Trophoblast cell (in vitro differentiated cells and primary cell): ENCODE results near the gene SNPH.

Experiments used
- DNase-seq, 2 donors: peaks; one replicate each; pipeline ENCODE4 v3.0.0-alpha.2; 2016
- H2AFZ ChIP-seq: 2 replicates; pipeline ENCODE4 v1.6.1; 2013; ENCODE audit warnings: low read length, moderate library complexity, mild to moderate bottlenecking; ENCODE audit not compliant: insufficient read depth, poor library complexity
- H2AK5ac ChIP-seq: 2 replicates; pipeline ENCODE4 v1.6.1; 2013; ENCODE audit warnings: mild to moderate bottlenecking, low read length
- H2BK120ac ChIP-seq: 2 replicates; pipeline ENCODE4 v1.6.1; 2013; ENCODE audit warnings: low read length, mild to moderate bottlenecking, moderate library complexity; ENCODE audit not compliant: insufficient read depth, poor library complexity
- H2BK12ac ChIP-seq: 2 replicates; pipeline ENCODE4 v1.6.1; 2013; ENCODE audit warnings: mild to moderate bottlenecking, low read length, moderate library complexity
- H2BK5ac ChIP-seq: 2 replicates; pipeline ENCODE4 v1.6.1; 2013; ENCODE audit warnings: low read length, low read depth, moderate library complexity, mild to moderate bottlenecking; ENCODE audit not compliant: poor library complexity
- H3K14ac ChIP-seq: 2 replicates; pipeline ENCODE4 v1.6.1; 2013; ENCODE audit warnings: mild to moderate bottlenecking, low read length
- H3K18ac ChIP-seq: 2 replicates; pipeline ENCODE4 v1.6.1; 2013; ENCODE audit warnings: mild to moderate bottlenecking, low read length
- H3K23ac ChIP-seq: 2 replicates; pipeline ENCODE4 v1.6.1; 2013; ENCODE audit warnings: low read length
- H3K27ac ChIP-seq: 2 replicates; pipeline ENCODE4 v1.5.1; 2013; ENCODE audit warnings: low read depth, mild to moderate bottlenecking, inconsistent platforms, low read length, moderate library complexity
- H3K27me3 ChIP-seq: 2 replicates; pipeline ENCODE4 v1.6.1; 2013; ENCODE audit warnings: inconsistent platforms, mild to moderate bottlenecking, low read length, moderate library complexity; ENCODE audit not compliant: insufficient read depth
- H3K36me3 ChIP-seq, 2 experiments: 1 replicate in 1 of 2; 2 replicates in 1 of 2; pipeline ENCODE4 v1.6.1; 2013; ENCODE audit warnings: low read length in 2 of 2, mild to moderate bottlenecking in 2 of 2, moderate library complexity in 1 of 2; ENCODE audit not compliant: insufficient read depth in 2 of 2, control insufficient read depth in 1 of 2
- H3K4ac ChIP-seq: 2 replicates; pipeline ENCODE4 v1.6.1; 2013; ENCODE audit warnings: low read depth, mild to moderate bottlenecking, low read length, moderate library complexity
- H3K4me1 ChIP-seq, 2 experiments: 1 replicate in 1 of 2; 2 replicates in 1 of 2; pipeline ENCODE4 v1.6.1; 2013; ENCODE audit warnings: low read length in 2 of 2, mild to moderate bottlenecking in 2 of 2, moderate library complexity in 1 of 2; ENCODE audit not compliant: insufficient read depth in 2 of 2, control insufficient read depth in 1 of 2
- H3K4me2 ChIP-seq: 2 replicates; pipeline ENCODE4 v1.6.1; 2013; ENCODE audit warnings: inconsistent platforms, mild to moderate bottlenecking, low read length, moderate library complexity
- H3K4me3 ChIP-seq: 2 replicates; pipeline ENCODE4 v1.5.1; 2013; ENCODE audit warnings: mild to moderate bottlenecking, low read depth, low read length, inconsistent platforms
- H3K79me1 ChIP-seq: one replicate; pipeline ENCODE4 v1.6.1; 2013; ENCODE audit warnings: low read length
- H3K79me2 ChIP-seq: 2 replicates; pipeline ENCODE4 v1.6.1; 2013; ENCODE audit warnings: low read length, mild to moderate bottlenecking; ENCODE audit not compliant: control insufficient read depth, insufficient read depth, poor library complexity
- H3K9ac ChIP-seq: 2 replicates; pipeline ENCODE4 v1.6.1; 2013; ENCODE audit warnings: mild to moderate bottlenecking, low read length
- H3K9me3 ChIP-seq: 2 replicates; pipeline ENCODE4 v1.6.1; 2013; ENCODE audit warnings: low read depth, mild to moderate bottlenecking, control low read depth, inconsistent platforms, low read length; ENCODE audit not compliant: insufficient read depth
- H4K12ac ChIP-seq: 2 replicates; pipeline ENCODE4 v1.6.1; 2013; ENCODE audit warnings: low read depth, mild to moderate bottlenecking, low read length, moderate library complexity
- H4K8ac ChIP-seq: 2 replicates; pipeline ENCODE4 v1.6.1; 2013; ENCODE audit warnings: low read depth, mild to moderate bottlenecking, low read length, moderate library complexity
- H4K91ac ChIP-seq: one replicate; pipeline ENCODE4 v1.6.1; 2013; ENCODE audit warnings: low read depth, mild to moderate bottlenecking, low read length, moderate library complexity
- WGBS: extraction: QIAGEN DNeasy Blood & Tissue Kit; methylation state at CpG from one replicate; pipeline ENCODE4 v1.1.7; 2013; ENCODE audit warnings: missing lambda C conversion rate; ENCODE audit not compliant: insufficient read length, insufficient coverage; ENCODE audit errors: extremely low coverage; 5-methylcytosine and 5-hydroxymethylcytosine counted together

Gene SNPH

DNA sequence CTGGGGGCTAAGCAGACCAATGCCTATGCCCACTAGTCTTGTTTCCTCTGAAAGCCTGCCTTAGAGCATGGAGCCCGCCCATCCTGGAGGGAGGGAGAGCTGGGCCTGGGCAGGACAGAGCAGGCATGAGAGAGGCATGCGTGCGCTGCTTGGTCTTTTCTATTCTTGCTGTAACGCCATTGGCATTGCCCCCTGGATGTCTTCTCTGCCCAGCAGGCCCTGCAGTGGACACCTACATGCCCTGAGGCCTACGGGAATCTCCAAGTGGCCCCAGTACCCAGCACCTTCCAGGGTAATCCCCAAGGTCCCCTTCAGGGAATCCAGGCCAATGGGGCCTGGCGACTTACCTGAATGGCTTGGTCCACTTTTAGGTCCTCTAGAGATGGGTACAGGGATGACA, 53.9 kb downstream of the SNPH start:
- Histone ChIP-seq H4K12ac (no peak overlapping the region), H3K4me1 (no peaks in the 10 kb centered on the region), H3K4ac (no peak overlapping the region), H3K18ac (no peak overlapping the region), H3K14ac (no peak overlapping the region), H3K9ac (no peak overlapping the region), H3K79me1 (peaks cover 1% of the 10 kb centered on the region), H3K27ac (no peak overlapping the region), H2BK120ac (no peak overlapping the region), H3K79me2 (no peaks in the 10 kb centered on the region), H2BK12ac (no peak overlapping the region), H2AFZ (no peak overlapping the region), H3K4me3 (no peak overlapping the region), H4K91ac (no peak overlapping the region), H3K27me3 (no peaks in the 10 kb centered on the region), H3K9me3 (no peaks in the 10 kb centered on the region), H4K8ac (no peak overlapping the region), H3K36me3 (no peaks in the 10 kb centered on the region), H2BK5ac (no peak overlapping the region), H3K23ac (no peak overlapping the region), H3K4me2 (no peak overlapping the region), H2AK5ac (no peak overlapping the region)
- no peak for DNase-seq
- WGBS: no CpG with 5 or more reads among the region's 6 CpGs

DNA sequence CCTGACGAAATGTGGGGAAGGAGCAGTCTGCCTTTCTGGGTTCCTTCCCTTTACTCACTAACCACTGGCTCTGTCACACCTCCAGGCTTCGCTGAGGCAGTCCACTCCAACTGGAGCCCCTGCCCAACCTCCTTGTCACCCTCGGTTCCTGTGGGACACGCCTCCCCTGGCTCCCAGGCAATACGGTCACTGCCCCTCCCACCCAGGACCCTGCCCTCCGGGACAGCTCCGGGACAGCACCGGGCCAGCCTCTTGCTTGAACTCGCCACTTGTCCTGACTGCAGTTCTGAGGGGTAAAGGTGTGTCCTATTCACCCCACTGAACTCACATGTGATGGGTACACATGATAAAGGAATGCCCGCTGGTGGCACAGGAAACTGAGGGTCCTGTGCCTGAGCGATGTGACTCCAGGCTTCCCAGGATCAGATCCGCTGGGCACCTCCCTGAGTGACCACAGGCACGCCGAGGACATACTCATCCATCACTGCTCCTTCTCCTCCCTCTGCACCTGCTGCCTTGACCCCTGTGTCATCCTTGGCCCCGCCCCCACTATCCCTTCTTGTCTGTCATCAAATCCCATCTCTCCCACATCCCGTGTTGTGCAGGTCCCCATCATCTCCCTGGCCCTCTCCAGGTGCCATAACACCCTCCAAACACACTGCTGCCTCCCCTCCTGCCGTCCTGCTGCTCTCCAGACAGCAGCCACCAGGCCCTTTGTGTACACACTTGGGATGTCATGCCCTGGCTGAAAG, 55.0 kb downstream of the SNPH start:
- H4K12ac ChIP-seq: no peak overlapping the region
- H3K4me2 ChIP-seq: no peak overlapping the region
- no peaks in the 10 kb centered on the region for H3K9me3 ChIP-seq
- no peak overlapping the region for H2BK12ac ChIP-seq
- H3K79me1 ChIP-seq: peaks cover 10% of the 10 kb centered on the region
- H4K91ac ChIP-seq: no peak overlapping the region
- H2AFZ ChIP-seq: no peak overlapping the region
- H2AK5ac ChIP-seq: no peak overlapping the region
- H3K4ac ChIP-seq: no peak overlapping the region
- no peaks in the 10 kb centered on the region for H3K36me3 ChIP-seq
- no peak overlapping the region for H3K18ac ChIP-seq
- no peak overlapping the region for H3K23ac ChIP-seq
- DNase-seq: no peak
- no peak overlapping the region for H3K14ac ChIP-seq
- H3K79me2 ChIP-seq: peaks cover 7% of the 10 kb centered on the region
- H3K4me3 ChIP-seq: no peak overlapping the region
- peaks cover 3% of the 10 kb centered on the region in 2 experiments for H3K4me1 ChIP-seq
- no peak overlapping the region for H2BK120ac ChIP-seq
- no peak overlapping the region for H2BK5ac ChIP-seq
- no peak overlapping the region for H3K9ac ChIP-seq
- H3K27me3 ChIP-seq: no peaks in the 10 kb centered on the region
- no CpG with 5 or more reads among the region's 17 CpGs for WGBS
- H3K27ac ChIP-seq: no peak overlapping the region
- H4K8ac ChIP-seq: no peak overlapping the region

DNA sequence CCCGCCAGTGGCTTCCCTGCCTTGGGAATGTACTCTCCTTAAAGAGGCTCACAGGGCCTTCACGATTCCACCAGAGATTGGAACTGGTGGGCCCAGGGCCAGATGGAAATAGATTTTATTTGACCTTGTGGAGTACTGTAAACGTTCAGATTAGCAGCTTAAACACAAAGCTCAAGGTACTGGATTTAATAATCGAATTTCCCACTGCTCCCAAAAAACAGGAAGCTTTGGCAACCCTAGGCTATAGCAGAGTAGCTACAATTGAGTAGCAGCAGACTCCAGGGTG, 55.5 kb downstream of the SNPH start:
- no peak overlapping the region for H2BK12ac ChIP-seq
- H3K27ac ChIP-seq: no peak overlapping the region
- no peaks in the 10 kb centered on the region for H3K27me3 ChIP-seq
- no peak for DNase-seq
- H3K23ac ChIP-seq: no peak overlapping the region
- no peak overlapping the region for H3K18ac ChIP-seq
- H2BK120ac ChIP-seq: no peak overlapping the region
- H3K14ac ChIP-seq: no peak overlapping the region
- H3K9ac ChIP-seq: no peak overlapping the region
- no CpG with 5 or more reads among the region's 4 CpGs for WGBS
- H4K8ac ChIP-seq: no peak overlapping the region
- H4K12ac ChIP-seq: no peak overlapping the region
- H2AFZ ChIP-seq: no peak overlapping the region
- no peaks in the 10 kb centered on the region for H3K36me3 ChIP-seq
- no peak overlapping the region for H3K4me2 ChIP-seq
- no peak overlapping the region for H2AK5ac ChIP-seq
- H3K79me2 ChIP-seq: peaks cover 7% of the 10 kb centered on the region
- no peak overlapping the region for H2BK5ac ChIP-seq
- H4K91ac ChIP-seq: no peak overlapping the region
- no peaks in the 10 kb centered on the region for H3K9me3 ChIP-seq
- H3K4me3 ChIP-seq: no peak overlapping the region
- H3K79me1 ChIP-seq: peaks cover 10% of the 10 kb centered on the region
- H3K4me1 ChIP-seq: peaks cover 5 to 8% of the 10 kb centered on the region in 2 experiments
- H3K4ac ChIP-seq: no peak overlapping the region

DNA sequence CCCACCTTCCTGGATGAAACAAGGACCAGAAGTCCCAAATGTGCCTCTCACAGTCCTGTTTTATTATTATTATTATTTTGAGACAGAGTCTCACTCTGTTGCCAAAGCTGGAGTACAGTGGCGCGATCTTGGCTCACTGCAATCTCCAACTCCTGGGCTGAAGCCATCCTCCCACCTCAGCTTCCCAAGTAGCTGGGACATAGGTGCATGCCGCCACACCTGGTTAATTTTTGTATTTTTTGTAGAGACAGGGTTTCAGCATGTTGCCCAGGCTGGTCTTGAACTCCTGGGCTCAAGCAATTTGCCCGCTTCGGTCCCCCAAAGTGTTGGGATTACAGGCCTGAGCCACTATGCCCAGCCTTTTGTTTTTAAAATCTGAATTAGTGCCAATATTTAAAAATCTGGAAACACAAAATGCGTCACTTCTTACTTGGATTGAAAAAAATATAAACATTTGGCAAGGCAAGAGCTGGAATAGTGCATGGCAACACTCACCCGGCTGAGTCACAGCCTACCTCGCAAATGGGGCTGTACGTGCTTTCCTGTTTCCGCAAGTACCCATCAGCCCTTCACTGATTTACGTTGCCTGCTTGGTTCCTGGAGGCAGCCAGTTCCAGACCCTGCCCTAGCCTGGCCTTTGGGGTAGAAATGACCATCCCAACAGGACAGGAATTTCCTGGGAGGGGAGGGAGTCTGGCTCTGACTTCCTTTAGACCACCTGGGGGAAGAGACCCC, 56.6 kb downstream of the SNPH start:
- H3K4ac ChIP-seq: no peak overlapping the region
- no peaks in the 10 kb centered on the region for H3K27me3 ChIP-seq
- no CpG with 5 or more reads among the region's 11 CpGs for WGBS
- H3K9ac ChIP-seq: no peak overlapping the region
- H2AFZ ChIP-seq: no peak overlapping the region
- H2BK12ac ChIP-seq: no peak overlapping the region
- no peak overlapping the region for H4K8ac ChIP-seq
- H3K79me1 ChIP-seq: peaks cover 10% of the 10 kb centered on the region
- no peak overlapping the region for H4K12ac ChIP-seq
- H3K18ac ChIP-seq: no peak overlapping the region
- H3K23ac ChIP-seq: no peak overlapping the region
- peaks cover 7% of the 10 kb centered on the region for H3K79me2 ChIP-seq
- no peak overlapping the region for H3K4me2 ChIP-seq
- H3K4me1 ChIP-seq: peaks cover 10 to 13% of the 10 kb centered on the region in 2 experiments
- H3K4me3 ChIP-seq: no peak overlapping the region
- H3K9me3 ChIP-seq: no peaks in the 10 kb centered on the region
- H3K36me3 ChIP-seq: no peaks in the 10 kb centered on the region
- no peak overlapping the region for H3K27ac ChIP-seq
- H2BK5ac ChIP-seq: no peak overlapping the region
- H4K91ac ChIP-seq: no peak overlapping the region
- peak in 1 of 2 donors; percentile 21 for DNase-seq
- no peak overlapping the region for H3K14ac ChIP-seq
- no peak overlapping the region for H2BK120ac ChIP-seq
- H2AK5ac ChIP-seq: no peak overlapping the region
